GM12891 (cell line): ENCODE data around the gene TRDMT1.

ENCODE experiments used
- POLR2A ChIP-seq: IDR thresholded peaks from 2 replicates; pipeline ENCODE4 v1.6.1; 2011; ENCODE audit warnings: low read depth, low read length, control low read depth
- POLR2AphosphoS5 ChIP-seq: IDR thresholded peaks from 2 replicates; pipeline ENCODE4 v1.6.1; 2011; ENCODE audit warnings: low read depth, low read length, control low read depth

GRCh38 chr10:17134282-17134681 lies 67.2 kb downstream of the TRDMT1 start:
- TF ChIP-seq POLR2A, result no peak
- no peak for TF ChIP-seq POLR2AphosphoS5
